Measurements from ENCODE around the gene HK3.
"Not testable (repeated sequence)": the region's sequence is repeated elsewhere in the genome, so short reads cannot be mapped to it uniquely, and the experiment has no call there.

Gene HK3

DNA sequence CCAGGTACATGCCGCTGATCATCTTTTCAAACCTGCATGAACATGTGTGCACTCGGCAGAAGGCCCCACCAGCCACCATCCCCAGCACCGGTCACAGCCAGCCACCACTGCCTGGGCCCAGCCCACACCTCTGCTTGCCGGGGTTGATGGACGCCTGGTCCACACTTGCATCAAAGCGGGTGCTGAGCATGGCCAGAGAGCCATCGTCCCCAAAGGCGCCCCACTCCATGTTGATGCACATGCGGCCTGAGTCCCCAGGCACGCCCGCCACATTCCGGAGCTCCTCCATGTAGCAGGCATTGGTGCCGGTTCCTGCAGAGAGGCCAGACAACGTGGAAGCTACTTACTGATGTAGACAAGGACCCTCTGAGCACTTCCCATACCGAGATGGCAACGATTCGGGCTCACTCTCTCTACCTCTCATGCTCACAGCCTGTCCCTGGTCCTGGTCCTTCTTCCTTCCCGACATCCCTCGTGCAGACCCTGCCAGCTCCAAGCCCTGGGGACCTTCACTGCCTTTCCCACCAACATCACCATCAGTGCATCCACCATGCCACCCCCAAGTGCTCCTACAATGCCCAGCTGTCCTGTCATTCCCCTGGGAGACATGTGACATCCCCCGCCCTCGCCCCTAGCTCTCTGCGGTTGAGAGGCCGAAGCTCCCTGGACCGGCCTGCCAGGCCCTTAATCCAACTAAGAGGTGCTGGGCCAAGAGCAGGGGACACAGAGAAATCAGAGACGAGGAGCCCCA, 17.2 kb downstream of the HK3 start:
- DNase-seq, result no peak

DNA sequence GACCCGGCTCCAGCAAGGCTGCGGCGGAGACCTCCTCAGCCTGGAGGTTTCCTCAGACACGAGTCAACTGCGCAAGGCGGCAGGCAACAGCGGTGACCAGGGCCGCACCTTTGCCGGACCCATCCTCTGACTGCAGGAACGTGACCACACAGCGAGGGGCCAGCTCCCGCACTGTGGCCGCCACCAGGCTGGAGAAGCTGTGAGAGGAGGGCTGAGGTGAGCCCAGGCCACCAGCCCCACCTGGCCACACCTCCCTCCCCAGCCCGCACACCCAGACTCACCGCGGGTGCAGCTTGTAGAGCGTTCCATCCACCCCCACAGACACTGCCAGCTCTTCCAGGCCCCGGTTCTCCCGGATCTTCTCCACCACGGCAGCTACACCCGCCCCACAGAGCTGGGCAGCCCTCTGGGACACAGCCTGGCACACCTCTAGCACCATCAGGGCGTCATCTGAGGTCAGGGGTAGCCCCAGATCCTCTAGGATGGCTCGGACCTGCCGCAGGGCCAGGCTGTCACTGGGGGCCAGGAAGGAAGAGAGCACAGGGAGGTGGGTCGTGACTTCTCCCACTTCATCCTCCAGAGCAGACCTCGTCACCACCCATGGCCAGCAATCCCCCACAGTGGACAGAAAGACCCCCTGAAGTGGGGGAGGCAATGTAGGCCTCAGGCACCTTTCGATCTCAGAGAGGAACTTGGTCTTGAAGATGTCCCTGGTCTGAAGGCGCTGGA, 18.0 kb downstream of the HK3 start:
- no peak for DNase-seq

DNA sequence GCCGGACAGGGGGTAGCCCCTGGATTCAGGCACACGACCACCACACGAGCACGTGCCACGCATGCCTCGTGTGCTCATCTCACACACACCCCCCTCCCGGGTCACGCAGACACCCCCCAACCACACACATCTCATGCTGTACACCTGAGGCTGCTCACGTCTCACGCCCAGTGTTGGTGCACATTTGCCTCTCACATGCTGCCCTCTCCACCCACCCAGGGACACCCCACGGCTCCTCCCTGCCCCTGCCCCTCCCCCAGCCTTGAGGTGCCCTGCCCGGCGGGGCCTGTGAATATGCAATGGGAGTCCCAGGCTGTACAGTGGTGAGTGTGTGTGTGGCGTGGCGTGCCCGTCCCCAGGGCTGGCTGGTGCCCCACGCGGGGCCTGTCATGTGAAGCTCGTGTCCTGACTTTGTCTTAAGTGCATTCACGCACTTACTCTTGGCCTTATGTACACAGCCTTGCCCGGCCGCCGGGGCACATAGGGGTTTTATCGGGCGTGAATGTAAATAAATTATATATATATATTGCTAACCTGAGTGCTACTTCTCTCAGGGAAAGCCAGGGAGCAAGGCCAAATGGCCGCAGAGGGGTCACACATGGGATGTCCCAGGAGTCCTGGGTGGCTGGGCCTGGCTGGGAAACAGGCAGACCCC, 18.7 kb downstream of the HK3 start:
- no peak for DNase-seq

DNA sequence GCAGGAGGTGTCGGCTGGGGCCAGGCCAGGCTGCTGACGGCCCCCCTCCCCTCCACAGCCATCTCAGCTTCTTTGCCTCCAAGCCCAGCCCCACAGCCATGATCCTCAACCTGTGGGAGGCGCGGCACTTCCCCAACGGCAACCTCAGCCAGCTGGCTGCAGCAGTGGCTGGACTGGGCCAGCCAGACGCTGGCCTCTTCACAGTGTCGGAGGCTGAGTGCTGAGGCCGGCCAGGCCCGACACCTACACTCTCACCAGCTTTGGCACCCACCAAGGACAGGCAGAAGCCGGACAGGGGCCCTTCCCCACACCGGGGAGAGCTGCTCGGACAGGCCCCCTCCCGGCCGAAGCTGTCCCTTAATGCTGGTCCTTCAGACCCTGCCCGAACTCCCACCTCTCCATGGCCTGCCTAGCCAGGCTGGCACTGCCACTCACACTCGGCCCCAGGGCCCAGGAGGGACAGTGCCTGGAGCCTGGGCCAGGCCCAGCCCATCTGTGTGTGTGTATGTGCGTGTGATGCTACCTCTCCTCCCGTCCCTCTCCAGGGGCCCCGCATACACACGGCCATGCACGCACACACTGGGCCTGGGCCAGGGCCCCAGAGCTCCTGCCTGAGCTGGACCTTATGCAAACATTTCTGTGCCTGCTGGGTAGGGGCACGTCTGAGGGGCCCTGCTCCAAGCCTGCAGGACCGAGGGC, 19.3 kb downstream of the HK3 start:
- DNase-seq, result no peak

DNA sequence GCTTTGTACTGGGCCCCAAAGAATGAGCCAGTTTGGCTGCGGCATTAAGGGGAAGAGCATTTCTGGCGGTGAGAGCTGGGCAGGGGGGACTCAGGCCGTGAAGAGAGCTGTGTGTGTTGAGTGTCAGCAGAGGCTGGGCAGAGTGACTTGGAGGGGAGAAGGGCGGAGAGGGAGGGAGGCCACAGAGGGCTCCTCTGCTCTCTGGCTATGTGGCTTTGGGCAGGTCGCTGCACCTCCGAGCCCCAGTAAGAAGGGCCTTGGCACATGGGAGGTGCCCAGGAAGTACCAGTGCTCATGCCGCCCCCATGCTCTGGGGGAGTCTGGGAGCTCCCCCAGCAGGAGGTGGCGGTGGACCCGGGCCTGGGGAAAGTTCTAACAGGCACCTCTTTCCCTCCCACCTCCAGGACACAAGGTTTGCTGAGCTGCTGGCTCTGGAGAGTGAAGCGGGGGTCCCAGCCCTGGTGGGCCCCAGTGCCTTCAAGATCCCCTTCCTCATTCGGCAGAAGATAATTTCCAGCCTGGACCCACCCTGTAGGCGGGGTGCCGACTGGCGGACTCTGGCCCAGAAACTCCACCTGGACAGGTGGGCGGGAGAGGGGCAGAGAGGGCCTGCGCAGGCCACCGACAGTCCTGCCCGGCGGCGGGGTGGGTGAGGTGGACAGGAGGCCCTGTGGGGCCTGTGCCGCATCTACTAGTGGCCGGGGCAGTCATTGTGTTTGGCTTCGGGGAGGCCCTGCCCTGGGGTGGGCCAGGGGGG, 20.1 kb downstream of the HK3 start:
- no peak for DNase-seq

DNA sequence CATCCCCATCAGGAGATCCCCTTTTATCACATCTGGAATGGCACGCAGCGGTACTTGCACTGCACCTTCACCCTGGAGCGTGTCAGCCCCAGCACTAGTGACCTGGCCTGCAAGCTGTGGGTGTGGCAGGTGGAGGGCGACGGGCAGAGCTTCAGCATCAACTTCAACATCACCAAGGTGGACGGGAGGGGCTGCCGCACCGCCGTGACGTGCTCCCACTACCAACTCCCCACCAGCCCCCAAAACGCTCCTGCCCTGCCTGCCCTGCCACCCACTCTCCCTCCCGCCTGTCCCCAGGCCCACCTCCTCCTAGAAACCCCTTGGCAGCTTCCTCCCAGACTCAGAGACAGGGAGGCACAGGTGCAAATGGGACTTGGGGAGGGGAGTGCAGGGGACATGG, 20.7 kb downstream of the HK3 start:
- no peak for DNase-seq

DNA sequence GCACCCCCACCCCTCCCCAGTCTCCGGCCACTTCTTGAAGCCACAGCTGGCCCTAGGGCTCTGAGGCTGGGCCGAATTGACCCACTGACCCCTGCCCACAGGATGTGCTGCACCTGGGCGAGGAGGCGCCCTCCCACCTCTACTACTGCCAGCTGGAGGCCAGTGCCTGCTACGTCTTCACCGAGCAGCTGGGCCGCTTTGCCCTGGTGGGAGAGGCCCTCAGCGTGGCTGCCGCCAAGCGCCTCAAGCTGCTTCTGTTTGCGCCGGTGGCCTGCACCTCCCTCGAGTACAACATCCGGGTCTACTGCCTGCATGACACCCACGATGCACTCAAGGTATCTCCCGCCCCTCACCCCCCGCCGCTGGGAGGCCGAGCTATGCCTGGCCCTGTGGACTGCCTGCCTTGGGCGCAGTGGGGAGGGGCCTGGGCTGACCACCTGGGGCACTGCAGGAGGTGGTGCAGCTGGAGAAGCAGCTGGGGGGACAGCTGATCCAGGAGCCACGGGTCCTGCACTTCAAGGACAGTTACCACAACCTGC, 21.3 kb downstream of the HK3 start:
- no peak for DNase-seq

DNA sequence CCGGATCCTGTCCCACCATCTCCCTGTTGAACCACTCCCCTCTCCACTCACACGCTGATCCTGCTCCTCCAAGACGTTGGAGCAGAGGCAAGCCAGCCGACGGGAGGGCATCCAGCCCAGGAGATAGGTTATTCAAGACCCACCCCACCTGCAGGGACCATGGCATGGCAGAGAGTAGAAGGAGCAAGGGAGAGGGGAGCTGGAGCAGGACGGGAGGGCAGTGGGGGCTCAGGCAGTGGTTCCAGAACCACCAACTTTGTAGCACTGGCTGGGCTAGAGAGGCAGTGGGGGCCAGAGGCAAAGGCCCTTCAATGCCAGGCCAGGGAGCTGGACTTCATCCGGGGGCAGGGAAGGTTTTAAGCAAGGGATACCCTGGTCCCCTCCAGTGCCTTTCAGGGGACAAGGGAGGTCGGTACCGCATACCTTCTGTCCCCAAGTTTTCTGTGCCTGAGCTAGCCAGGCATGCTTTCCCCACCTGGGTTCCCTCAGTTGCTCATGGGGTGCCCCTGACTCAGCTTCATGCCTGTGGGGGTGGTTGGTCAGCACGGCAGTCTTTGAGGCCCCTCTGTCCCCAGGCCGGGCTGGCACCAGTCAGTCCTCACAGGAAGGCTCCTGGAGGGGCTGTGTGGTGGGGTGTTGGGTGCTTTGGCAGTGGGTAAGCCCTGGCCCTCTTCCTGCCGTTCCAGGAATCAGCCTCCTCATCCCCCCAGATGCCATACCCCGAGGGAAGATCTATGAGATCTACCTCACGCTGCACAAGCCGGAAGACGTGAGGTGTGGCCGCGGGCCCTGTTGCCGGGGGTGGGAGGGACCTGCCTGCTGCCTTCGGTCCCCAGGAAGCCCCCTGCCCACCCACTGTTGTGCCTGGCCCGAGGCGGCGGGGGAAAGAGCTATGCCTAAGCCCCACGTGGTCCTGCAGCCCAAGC, 22.4 kb downstream of the HK3 start:
- DNase-seq, result no peak

DNA sequence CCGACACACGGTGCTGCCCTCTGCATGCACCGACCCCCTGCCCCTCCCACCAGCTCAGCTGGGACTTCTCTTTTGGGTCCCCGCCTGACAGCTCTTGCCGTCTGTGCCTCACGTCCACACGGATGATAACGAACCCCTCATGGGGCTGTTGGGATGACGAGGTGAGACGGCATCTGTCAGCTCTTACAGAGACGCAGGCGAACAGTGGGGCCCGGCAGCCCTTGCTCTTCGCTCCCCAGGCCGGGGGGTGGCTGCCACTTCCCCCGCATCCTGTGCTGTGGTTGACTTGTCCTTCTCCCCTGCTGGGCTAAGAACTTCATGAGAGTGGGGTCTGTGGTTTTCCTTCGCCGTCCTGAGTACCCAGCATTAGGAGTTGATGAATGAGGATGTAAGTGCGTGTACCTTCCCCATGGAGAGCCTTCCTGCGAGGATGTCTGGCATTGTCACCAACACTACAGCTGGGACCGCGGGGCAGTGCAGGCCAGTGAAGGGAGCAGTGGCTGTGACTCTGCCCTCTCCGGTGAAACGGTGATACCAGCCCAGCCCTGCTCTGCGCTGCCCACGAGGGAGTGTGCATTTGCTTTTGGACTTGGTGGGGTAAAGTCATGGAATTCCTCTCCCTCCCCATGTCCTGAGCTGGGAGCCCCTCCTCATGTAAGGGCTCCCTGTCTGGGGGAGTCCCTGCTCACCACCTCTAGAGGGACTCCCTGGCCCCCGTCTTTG, 23.2 kb downstream of the HK3 start:
- no peak for DNase-seq

DNA sequence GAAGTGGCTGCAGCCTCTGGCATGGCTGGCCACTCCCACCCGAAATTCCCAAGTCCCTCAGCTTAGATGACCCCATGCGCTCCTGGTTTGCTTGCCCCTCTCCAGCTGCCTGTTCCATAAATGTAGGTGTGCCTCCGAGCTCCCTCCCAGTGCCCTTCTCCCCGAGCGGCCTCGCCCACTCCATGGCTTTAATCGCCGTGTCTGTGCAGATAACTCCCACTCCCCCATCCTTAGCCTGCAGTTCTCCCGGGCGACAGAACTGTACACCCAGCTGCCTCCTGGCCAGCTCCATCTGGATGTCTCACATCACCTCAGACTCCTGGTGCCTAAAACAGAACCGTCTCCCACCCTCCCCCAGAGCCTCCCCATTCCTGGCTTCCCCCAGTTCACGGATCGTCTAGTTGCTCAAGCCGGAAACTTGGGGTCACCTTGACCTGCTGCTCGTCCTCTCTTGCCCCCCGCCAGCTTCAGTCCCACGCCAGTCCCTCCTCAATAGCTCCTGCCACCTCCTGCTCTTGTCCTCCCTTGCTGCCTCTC, 24.1 kb downstream of the HK3 start:
- no peak for DNase-seq

DNA sequence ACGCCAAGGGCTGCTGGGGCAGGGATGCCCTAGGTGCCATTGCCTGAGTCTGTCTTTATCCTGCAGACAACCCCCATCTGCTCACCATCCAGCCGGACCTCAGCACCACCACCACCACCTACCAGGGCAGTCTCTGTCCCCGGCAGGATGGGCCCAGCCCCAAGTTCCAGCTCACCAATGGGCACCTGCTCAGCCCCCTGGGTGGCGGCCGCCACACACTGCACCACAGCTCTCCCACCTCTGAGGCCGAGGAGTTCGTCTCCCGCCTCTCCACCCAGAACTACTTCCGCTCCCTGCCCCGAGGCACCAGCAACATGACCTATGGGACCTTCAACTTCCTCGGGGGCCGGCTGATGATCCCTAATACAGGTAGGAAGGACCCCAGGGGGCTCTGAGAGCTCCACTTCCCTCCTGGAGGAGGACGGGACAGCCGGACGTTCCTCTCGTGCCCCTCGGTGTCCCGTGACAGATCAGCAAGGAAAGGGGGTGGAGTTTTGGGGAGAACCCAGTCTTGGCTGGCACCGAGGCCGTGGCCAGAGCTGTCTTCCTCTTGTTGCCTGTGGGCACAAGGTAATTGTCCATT, 24.9 kb downstream of the HK3 start:
- no peak for DNase-seq

DNA sequence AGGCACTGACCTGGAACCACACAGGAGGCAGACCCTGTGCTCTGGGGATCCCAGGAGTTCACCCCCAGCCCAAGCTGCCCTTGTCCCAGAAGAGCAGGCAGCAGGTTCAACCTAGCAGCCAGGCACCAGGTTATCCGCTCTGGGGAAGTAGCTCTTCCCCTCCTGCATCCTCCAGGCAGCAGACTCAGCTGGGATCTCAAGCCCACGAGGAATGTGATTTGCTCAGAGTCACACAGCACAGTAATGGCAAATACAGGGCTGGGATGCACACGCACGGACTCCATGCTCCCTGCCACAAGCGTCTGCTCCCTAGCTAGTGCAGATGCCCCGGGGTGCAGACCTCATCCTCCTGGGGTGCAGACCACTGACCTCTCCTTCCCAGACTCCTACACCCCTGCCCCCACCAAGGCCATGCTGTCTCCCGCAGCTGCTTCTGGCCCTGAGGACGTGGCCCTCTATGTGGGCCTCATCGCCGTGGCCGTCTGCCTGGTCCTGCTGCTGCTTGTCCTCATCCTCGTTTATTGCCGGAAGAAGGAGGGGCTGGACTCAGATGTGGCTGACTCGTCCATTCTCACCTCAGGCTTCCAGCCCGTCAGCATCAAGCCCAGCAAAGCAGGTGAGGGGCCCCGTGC, 25.5 kb downstream of the HK3 start:
- DNase-seq, result no peak

DNA sequence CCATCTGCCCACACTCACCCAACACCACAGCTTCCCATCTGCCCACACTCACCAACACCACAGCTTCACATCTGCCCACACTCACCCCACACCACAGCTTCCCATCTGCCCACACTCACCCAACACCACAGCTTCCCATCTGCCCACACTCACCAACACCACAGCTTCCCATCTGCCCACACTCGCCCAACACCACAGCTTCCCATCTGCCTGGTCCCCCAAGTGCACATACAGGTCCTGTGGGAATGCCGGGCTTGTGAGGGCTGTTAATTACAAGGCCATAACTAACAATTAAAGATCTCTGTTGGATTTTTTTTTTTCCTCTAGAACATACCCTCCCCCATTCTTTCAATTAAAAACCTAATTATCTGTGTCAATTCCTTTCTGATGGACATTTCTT, 26.1 kb downstream of the HK3 start:
- DNase-seq, result not testable (repeated sequence)

DNA sequence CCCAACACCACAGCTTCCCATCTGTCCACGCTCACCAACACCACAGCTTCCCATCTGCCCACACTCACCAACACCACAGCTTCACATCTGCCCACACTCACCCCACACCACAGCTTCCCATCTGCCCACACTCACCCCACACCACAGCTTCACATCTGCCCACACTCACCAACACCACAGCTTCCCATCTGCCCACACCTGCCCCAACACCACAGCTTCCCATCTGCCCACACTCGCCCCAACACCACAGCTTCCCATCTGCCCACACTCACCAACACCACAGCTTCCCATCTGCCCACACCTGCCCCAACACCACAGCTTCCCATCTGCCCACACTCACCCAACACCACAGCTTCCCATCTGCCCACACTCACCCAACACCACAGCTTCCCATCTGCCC, 26.6 kb downstream of the HK3 start:
- DNase-seq, result not testable (repeated sequence)

DNA sequence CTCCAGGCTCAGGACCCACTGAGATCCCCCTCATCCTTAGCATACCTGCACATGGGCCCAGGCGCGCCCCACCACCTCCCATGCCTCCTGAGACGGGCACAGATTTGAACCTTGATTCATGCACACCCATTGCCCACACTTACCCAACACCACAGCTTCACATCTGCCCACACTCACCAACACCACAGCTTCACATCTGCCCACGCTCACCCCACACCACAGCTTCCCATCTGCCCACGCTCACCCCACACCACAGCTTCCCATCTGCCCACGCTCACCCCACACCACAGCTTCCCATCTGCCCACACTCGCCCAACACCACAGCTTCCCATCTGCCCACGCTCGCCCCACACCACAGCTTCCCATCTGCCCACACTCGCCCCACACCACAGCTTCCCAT, 28.5 kb downstream of the HK3 start:
- not testable (repeated sequence) for DNase-seq

DNA sequence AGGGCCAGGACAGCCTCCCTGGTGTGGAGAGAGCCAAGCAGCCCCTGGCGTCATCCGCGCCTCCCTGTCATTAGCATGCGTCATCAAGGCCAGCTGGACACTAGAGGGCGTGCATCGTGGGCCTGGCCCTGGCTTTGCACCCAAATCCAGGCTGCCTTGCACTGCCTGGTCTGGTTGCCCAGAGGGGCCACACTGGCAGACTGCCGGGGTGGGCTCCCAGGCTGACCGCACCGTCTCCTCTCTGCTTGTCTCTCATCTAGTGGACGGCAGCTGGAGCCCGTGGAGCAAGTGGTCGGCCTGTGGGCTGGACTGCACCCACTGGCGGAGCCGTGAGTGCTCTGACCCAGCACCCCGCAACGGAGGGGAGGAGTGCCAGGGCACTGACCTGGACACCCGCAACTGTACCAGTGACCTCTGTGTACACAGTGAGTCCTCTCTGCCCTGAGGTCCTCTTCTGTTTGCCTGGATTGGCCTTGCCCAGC, 29.0 kb downstream of the HK3 start:
- DNase-seq, result no peak

DNA sequence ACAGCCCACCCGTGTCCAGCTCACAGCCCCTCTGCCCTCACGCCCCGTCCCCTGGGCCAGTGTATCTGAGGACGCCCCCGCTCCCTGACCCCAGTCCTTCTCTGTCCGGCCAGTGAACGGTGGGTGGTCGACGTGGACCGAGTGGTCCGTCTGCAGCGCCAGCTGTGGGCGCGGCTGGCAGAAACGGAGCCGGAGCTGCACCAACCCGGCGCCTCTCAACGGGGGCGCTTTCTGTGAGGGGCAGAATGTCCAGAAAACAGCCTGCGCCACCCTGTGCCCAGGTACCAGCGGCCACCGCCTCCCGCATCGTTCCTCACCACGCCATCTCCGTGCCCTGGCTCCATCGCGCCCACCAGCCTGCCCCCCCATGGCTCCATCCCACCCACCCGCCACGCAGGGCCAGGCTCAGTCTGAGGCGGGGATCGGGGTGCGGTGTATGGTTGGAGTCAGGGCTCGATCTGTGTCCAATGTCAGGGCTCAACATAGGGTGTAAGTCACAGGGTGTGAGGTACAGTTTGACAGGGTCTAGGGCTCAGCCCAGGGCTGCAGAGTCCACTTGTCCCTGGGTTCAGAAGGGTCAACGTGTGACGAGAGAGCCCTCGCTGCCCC, 29.5 kb downstream of the HK3 start:
- DNase-seq, result no peak

DNA sequence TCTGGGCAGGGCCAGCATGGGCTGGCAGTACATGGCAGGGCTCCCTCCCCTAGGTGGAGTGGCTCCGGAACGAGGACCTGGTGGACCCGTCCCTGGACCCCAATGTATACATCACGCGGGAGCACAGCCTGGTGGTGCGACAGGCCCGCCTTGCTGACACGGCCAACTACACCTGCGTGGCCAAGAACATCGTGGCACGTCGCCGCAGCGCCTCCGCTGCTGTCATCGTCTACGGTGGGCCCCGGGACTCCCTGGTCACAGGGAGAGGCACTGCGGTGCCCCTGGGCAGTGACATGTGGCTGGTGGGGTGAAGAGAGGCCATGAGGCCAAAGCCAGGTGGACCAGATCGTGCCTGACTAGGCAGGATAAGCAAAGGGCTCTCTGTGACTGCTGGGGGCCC, 30.4 kb downstream of the HK3 start:
- DNase-seq, result no peak

DNA sequence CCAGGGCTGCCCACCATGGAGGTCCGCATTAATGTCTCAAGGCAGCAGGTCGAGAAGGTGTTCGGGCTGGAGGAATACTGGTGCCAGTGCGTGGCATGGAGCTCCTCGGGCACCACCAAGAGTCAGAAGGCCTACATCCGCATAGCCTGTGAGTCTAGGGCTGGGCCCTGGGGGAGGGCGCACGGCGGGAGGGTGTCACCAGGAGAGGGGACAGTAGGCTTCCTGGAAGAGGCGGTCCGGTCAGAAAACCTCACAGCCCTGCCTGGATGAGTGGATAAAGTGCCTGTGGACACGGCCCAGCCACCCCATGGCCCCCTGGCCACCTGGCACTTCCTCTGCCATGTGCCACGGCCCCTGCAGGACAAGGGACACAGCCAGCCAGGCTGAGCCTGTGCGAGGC, 31.0 kb downstream of the HK3 start:
- no peak for DNase-seq
